GM21390 (cell line): Measurements from ENCODE around the gene CDH4.

ENCODE experiments used
- ATAC-seq: cut with Tn5 transposase; IDR thresholded peaks from one replicate; pipeline ENCODE4 v1.9.1; 2021; ENCODE audit not compliant: unreplicated experiment

Gene CDH4

DNA sequence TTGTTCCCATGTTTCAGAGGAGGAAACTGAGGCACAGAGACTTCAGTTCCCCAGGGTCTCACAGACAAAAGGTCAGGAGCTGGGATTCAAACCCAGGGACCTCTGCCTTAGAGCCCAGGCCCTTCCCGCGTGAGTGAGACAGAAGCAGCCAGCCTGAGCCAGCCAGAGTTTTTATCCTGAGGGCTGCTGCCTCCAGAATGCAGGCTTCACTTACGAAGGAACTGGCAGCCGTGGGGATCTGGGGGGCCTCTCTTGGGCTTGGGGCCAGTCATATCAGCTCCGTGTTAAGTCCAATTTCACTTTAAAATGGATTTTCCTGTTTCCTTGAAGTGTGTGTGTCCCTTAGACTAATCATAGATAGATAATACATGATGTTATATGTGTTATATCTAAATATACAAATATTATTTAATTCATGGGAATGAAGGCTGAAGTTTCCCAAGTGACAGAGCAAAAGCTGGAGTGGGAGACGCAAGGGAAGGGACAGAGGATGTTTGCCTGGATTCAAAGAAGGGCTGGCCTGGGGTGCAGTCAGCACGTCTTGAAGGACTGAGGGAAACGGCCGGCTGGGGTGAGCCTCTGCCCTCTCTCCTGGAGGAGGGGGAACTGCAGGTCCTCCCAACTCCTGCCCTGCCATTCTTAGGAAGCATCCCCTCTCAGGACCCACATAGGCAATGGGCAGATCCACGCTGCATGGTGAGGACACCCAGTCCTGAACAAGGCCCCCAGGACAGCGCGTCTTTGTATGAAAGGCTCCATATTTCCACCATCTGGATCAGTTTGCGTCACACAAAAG lies 320.1 kb downstream of the CDH4 start:
- ATAC-seq, result no peak

DNA sequence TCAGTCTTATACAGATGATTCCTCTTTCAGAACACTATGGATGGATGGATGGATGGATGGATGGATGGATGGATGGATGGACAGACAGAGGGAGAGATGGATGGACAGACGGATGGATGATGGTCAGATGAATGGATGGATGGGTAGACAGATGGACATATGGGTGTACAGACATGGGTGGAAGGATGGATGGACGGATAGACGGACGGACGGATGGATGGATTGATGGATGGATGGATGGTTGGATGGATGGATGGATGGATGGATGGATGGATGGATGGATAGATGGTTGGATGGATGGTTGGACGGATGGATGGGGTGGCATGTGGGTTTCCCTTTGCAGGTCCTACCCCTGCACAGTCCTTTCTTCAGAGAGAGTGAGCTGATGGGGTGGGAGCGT lies 320.7 kb downstream of the CDH4 start:
- no peak for ATAC-seq

GRCh38 chr20:61573415-61574305 lies 321.6 kb downstream of the CDH4 start:
- no peak for ATAC-seq

DNA sequence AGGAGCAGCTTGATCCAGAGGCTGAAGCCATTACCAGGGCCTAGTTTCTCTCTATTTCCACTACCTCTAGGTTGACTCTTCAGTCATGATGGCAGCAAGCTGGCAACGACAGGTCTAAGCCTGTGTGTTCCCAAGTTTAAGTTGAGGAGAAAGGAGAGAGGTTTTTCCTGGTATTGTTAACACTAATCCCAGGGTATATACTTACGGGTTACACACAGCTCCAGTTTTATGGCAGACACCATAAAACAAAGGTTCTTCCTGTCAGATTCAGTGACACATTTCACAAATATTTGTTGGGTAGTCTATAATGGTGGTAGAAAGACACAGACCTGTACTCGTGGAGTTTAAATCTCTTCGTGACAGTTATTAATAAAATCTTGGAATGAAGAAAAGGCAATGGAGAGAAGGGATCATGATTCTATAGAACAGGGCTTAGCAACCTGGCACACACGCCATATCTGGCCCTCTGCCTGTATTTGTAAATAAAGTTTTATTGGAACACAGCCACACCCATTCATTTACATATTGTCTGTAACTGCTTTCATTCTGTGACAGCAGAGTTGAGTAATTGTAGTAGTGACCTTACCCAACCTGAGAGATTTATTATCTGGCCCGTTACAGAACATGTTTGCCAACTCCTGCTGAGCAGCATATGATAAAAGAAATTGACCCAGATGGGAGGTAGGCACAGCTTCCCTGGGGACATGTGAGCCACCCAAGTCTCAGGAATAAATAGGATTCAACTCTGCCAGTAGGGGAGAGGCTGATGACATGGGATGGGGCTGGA lies 323.3 kb downstream of the CDH4 start:
- ATAC-seq, result no peak

DNA sequence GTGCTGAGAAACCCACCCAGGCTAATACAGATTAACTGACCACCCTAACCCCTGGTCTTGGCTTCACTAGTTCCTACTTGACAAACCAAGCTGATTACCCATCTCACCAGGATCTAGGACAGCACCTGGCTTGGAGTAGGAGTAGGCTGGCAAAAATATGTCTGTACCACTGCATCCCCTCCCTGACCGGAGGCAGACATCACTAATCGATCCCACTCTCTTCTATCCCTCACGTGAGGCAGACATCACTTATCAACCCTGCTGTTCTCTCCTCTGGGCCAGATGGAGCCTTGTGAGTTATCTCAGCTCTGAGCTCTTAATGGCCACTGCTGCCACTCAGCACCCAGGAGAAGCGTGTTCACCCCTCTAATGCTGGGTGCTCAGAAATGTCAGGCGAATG lies 324.3 kb downstream of the CDH4 start:
- ATAC-seq, result no peak

DNA sequence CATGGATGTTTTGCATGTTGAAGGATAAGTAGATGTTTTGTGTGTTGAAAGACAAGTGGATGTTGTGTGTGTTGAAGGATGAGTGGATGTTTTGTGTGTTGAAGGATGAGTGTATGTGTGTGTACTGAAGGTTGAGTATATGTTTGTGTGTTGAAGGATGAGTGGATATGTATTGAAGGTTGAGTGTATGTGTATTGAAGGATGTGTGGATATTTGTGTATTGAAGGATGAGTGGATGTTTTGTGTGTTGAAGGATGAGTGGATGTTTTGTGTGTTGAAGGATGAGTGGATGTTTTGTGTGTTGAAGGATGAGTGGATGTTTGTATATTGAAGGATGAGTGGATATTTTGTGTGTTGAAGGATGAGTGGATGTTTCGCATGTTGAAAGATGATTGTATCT lies 325.0 kb downstream of the CDH4 start:
- ATAC-seq, result no peak

GRCh38 chr20:61579908-61580307 lies 327.8 kb downstream of the CDH4 start:
- ATAC-seq, result no peak

DNA sequence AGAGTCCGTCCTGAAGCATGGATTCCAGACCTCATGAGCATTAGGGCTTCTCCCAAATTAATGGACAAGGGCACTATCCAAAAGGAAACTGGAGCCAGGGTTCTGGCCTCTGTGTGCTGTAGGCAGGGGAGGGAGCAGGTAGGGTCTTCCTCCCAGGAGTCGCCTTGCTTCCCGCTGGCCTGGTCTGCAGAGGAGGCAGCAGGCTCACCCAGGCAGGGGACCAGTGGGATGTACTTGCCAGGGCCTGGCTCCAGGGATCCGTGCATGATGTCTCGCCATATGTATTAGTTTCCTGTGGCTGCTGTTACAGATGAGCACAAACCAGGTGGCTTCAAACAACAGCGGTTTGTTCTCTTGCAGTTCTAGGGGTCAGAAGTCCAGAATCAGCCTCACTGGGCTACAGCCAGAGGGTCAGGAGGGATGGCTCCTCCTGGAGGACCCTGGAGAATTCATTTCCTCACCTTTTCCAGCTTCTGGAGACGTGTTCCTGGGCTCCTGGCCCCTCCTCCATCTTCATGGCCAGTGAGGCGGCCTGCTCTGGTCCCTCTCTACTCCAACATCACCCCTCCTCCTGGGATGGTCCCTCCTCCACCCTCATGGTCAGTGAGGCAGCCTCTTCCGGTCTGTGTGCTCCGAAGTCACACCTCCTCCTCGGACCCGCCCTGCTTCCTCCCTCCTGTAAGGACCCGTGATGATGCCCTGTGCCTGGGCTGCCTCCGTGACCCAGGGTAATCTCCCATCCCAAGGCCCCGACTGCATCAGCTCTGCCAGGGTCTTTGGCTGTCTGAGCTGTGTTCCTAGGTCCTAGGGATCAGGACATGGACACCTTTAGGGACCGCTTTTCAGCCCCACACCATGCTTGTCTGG lies 329.1 kb downstream of the CDH4 start:
- no peak for ATAC-seq

GRCh38 chr20:61581825-61582188 lies 329.7 kb downstream of the CDH4 start:
- ATAC-seq, result no peak

DNA sequence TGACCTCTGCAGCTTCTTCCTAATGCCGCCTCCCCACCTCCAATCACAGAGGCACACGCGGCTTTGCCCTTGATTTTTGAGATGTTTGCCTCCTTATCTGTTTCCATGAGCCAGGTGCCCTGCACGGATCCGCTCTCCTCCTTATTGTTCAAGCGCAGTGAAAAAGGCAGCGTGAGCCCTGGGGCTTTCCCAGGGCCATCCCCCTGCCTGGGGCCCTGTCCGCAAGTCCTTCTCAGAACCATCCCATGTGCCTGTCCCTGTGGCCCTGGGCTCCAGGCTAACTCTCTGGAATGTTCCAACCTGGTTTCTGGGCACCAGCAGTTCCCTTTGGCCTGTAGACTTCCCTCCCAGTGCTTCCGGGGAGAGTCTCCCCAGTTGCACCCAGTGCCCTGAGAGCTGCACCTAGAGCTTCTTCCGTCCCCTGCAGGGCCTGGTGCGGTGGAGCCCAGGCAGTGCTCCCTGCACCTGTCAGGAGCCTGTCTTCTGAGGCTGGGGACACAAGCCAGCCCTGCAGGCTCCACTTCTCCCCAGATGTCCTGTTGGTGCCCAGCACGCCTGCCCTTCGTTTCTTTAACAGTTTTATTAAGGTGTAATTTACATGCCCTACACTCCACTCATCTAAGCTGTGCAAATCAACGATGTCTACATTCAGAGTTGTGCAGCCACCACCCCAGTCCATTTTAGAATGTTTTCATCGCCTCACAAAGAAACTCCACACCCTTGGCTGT lies 330.3 kb downstream of the CDH4 start:
- ATAC-seq, result no peak

- ATAC-seq, result no peak
Observed at GRCh38 chr20:61583356-61583755, 331.3 kb downstream of the CDH4 start.

- no peak for ATAC-seq
Observed at GRCh38 chr20:61584851-61585250, 332.8 kb downstream of the CDH4 start.

DNA sequence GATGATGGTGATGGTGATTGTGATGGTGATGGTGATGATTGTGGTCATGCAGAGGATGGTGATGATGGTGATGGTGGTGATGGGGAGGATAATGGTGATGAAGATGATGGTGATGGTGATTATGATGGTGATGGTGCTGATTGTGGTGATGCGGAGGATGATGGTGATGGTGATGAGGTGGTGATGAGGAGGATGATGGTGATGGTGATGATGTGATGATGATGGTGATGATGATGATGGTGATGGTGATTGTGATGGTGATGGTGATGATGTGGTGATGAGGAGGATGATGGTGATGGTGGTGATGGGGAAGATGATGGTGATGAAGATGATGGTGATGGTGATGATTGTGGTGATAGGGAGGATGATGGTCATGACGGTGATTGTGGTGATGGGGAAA lies 333.7 kb downstream of the CDH4 start:
- no peak for ATAC-seq

- ATAC-seq, result no peak
Observed at GRCh38 chr20:61587036-61587435, 335.0 kb downstream of the CDH4 start.

DNA sequence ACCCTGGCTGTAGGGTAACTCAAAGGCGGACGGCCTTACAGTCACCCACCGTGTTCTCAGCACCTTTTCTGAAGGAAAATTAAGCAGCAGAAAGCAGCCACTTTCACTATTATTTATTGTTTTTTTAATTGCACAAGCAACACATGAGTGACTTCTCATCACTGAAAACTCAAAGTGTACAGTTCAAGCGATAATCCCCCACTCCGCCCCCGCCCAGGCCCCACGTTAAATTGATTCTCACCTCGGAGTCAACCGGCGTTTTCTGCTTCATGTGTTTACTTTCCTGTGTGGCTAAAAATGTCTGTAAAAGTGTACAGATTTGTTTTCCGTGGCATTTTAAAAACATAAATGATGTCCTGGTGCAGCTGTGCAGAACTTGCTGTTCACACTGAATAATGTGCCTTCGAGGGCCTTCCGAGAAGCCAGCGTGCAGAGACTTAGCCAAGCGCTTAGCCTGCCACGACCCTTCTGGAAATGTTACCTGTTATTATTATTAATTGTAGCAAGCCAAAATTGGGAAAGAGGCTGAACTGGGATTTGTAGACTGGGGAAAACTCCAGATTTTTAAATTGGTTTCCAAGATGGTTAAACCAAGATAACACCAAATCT lies 335.7 kb downstream of the CDH4 start:
- no peak for ATAC-seq

GRCh38 chr20:61588411-61589385 lies 336.6 kb downstream of the CDH4 start:
- no peak for ATAC-seq

DNA sequence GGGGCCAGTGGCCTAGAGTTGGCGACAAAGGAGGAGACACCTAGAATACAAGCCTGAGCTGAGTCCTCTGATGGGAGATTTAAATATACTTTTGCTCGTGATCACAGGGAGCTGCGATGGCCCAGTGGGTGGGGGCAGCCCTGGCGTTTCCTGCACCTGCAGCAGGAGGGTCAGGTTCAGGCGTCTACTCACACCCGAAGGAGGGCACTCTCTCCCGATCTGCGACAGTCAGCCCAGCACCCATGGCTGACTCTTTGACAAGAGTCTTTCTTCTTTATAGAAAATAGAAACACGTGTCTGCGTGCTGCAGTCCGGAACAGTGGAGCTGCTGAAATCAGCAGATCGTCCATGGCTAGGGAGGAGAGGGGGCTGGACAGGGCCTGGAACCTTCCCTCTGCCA lies 338.2 kb downstream of the CDH4 start:
- no peak for ATAC-seq

- ATAC-seq, result no peak
Observed at GRCh38 chr20:61593516-61593915, 341.5 kb downstream of the CDH4 start.
